ENCODE results near the gene DYNLRB1. TPM values are rescaled to one million over a fixed set of nuclear protein-coding genes. Genes with fewer than 3 reads are reported as not detected.

DYNLRB1 gene
- total and polyA plus RNA-seq, 2 of the 13 experiments (the other 11 are each of a cell fraction or from before 2014, with no cell fraction given) = 140 to 244 TPM

- BruUV-seq (replicated peaks) = no TSS peak
- Histone ChIP-seq H4K20me1 (ENCODE audit: insufficient read depth, low read length) (no peaks in the 10 kb centered on the region), H3K9me3 (ENCODE audit: low read length) (no peaks in the 10 kb centered on the region), H3K4me3 (replicated peaks in 1 of 3; ENCODE audit: insufficient read depth in 1 of 3, low read depth in 2 of 3, low read length in 3 of 3) (no peak overlapping the region), H3K4me2 (ENCODE audit: low read depth, low read length) (no peak overlapping the region), H2AFZ (ENCODE audit: low read length) (no peak overlapping the region), H3K27ac (ENCODE audit: extremely low read length, insufficient read depth, low read length) (no peak overlapping the region), H3K27me3 (ENCODE audit: control insufficient read depth in 1 of 2, insufficient read depth in 2 of 2, low read length in 2 of 2) (no peaks in the 10 kb centered on the region), H3K79me2 (ENCODE audit: insufficient read depth, low read length) (no peaks in the 10 kb centered on the region), H3K4me1 (ENCODE audit: insufficient read depth, low read length) (no peaks in the 10 kb centered on the region), H3K36me3 (replicated peaks in 1 of 2; ENCODE audit: control insufficient read depth in 1 of 2, insufficient read depth in 2 of 2, low read length in 2 of 2) (peaks cover 16 to 24% of the 10 kb centered on the region in 2 experiments; a peak in 4 of 5 replicates), H3K9ac (ENCODE audit: insufficient read depth, low read depth, low read length) (no peak overlapping the region)
- no peak for ATAC-seq
- in situ Hi-C loops (cut with HindIII; ENCODE audit: extremely low pct_ligation_motif_present, low pct_unique_long_range_greater_than_20kb) (no loop called here), intact Hi-C loops (cut with micrococcal nuclease; ENCODE audit: unreplicated experiment) (no loop called here)
- no peak for DNase-seq (ENCODE audit: low spot score)
- POLR2A ChIA-PET = no interaction called here
- 99% methylated on average over 7 of the region's 7 CpGs for WGBS (ENCODE audit: low lambda C conversion rate)
- TF ChIP-seq TERF1 (CRISPR knock-in tag; IDR thresholded peaks at IDR 0.05) (no peak), SCMH1 (CRISPR knock-in tag; IDR thresholded peaks at IDR 0.05; ENCODE audit: borderline replicate concordance) (no peak), POGZ (CRISPR knock-in tag; IDR thresholded peaks at IDR 0.05) (no peak), ZBTB14 (CRISPR knock-in tag; IDR thresholded peaks at IDR 0.05) (no peak), ZNF737 (CRISPR knock-in tag; IDR thresholded peaks at IDR 0.05; ENCODE audit: borderline replicate concordance) (no peak), ZNF12 (CRISPR knock-in tag; IDR thresholded peaks at IDR 0.05) (no peak), ZNF407 (CRISPR knock-in tag; IDR thresholded peaks at IDR 0.05; ENCODE audit: not compliant biosample characterization) (no peak), MTF2 (CRISPR knock-in tag; IDR thresholded peaks at IDR 0.05; ENCODE audit: borderline replicate concordance) (no peak), ZMYM3 (CRISPR knock-in tag; IDR thresholded peaks at IDR 0.05) (no peak), SMAD9 (CRISPR knock-in tag; IDR thresholded peaks at IDR 0.05) (no peak), TOE1 (CRISPR knock-in tag; IDR thresholded peaks at IDR 0.05) (no peak), MYNN (CRISPR knock-in tag; IDR thresholded peaks at IDR 0.05; ENCODE audit: low read depth) (no peak), MXD1 (CRISPR knock-in tag; IDR thresholded peaks at IDR 0.05) (no peak)
- FAIRE-seq = no peak
- CTCF ChIA-PET (ENCODE audit: low intra/inter-chr PET ratio, low total read pairs) = no interaction called here
These were observed 44.4 kb downstream of the DYNLRB1 start for GRCh38 chr20:34560614-34561013.

All from HepG2 (cell line).